Lung (tissue), 12 donors: Measurements from ENCODE around the gene CEP68. TPM values are rescaled to one million over a fixed set of nuclear protein-coding genes. Genes with fewer than 3 reads are reported as not detected.
"Not testable (repeated sequence)": the region's sequence is repeated elsewhere in the genome, so short reads cannot be mapped to it uniquely, and the experiment has no call there.

Experiments used
- ATAC-seq: fragments of 200-7000 bp; cut with Tn5 transposase; one replicate; pipeline ENCODE4 v1.9.1; 2020; ENCODE audit warnings: moderate number of reproducible peaks; ENCODE audit not compliant: insufficient read depth, low FRiP score
- DNase-seq, 3 donors: peaks; one replicate each; pipeline ENCODE4 v3.0.0-alpha.2; 2013 to 2017
- H3K27ac ChIP-seq, 2 donors: one replicate each; pipeline ENCODE4 v1.5.1; 2013; ENCODE audit warnings: mild to moderate bottlenecking in 2 of 2, moderate library complexity in 2 of 2, control low read depth in 1 of 2, inconsistent platforms in 1 of 2, low read depth in 1 of 2, low read length in 1 of 2
- H3K27me3 ChIP-seq, 3 donors: one replicate each; pipeline ENCODE4 v1.5.1; 2013; ENCODE audit warnings: low read length in 2 of 3; ENCODE audit not compliant: control insufficient read depth in 3 of 3, insufficient read depth in 3 of 3
- H3K36me3 ChIP-seq, 4 donors: one replicate each; pipeline ENCODE4 v1.5.1; 2013; ENCODE audit warnings: low read length in 4 of 4, mild to moderate bottlenecking in 1 of 4, moderate library complexity in 1 of 4; ENCODE audit not compliant: control insufficient read depth in 4 of 4, insufficient read depth in 4 of 4
- H3K4me1 ChIP-seq, 5 donors: one replicate each; pipeline ENCODE4 v1.5.1; 2013; ENCODE audit warnings: low read length in 5 of 5, mild to moderate bottlenecking in 2 of 5, moderate library complexity in 1 of 5; ENCODE audit not compliant: control insufficient read depth in 5 of 5, insufficient read depth in 5 of 5
- H3K4me3 ChIP-seq: one replicate; pipeline ENCODE4 v1.5.1; 2013; ENCODE audit warnings: mild to moderate bottlenecking, control low read depth, moderate library complexity
- H3K9ac ChIP-seq, 2 donors: one replicate each; pipeline ENCODE4 v1.5.1; 2013; ENCODE audit warnings: low read length in 2 of 2, control low read depth in 1 of 2; ENCODE audit not compliant: insufficient read depth in 1 of 2
- H3K9me3 ChIP-seq, 4 donors: one replicate each; pipeline ENCODE4 v1.5.1; 2013; ENCODE audit warnings: low read length in 3 of 4, mild to moderate bottlenecking in 1 of 4, moderate library complexity in 1 of 4; ENCODE audit not compliant: control insufficient read depth in 4 of 4, insufficient read depth in 3 of 4
- CTCF ChIP-seq: IDR thresholded peaks from 2 replicates; pipeline ENCODE4 v1.5.1; 2012; ENCODE audit warnings: mild to moderate bottlenecking; ENCODE audit errors: control extremely low read depth, extremely low read depth
- WGBS, 2 donors: extraction: QIAGEN DNeasy Blood & Tissue Kit; methylation state at CpG; one replicate each; pipeline ENCODE4 v1.1.7; 2013; 5-methylcytosine and 5-hydroxymethylcytosine counted together
- polyA plus RNA-seq, 2 donors: library from polyadenylated mRNA; stranded (reverse); fragments of 200-250 nt; gene quantifications; one replicate each; pipeline ENCODE4 v1.2.1, GENCODE V29; 2013
- total RNA-seq, 2 donors: library from RNA; depleted of rRNA in 1 of 2; stranded (reverse); fragments of >200 nt in 1 of 2; gene quantifications; one replicate each; pipeline ENCODE4 v1.2.1, GENCODE V29; 2014 to 2021
- donor health status: control.
- donor health status: control.
- donor health status: Bipolar disorder and iron deficiency.
- donor health status: healthy.
- donor health status: DM: yes; HTN: yes; CAD: no.

The CEP68 gene
- total and polyA plus RNA-seq, 4 donors, result 3.5 to 28.9 (median 8.8) TPM

GRCh38 chr2:65114921-65115320, 58.7 kb downstream of the CEP68 start:
- H3K27me3 ChIP-seq, result no peaks in the 10 kb centered on the region
- no peak for DNase-seq
- no peak for TF ChIP-seq CTCF
- H3K4me1 ChIP-seq, result peaks cover 0 to 23% (median 3%) of the 10 kb centered on the region in 5 donors
- no peak overlapping the region for H3K27ac ChIP-seq
- H3K36me3 ChIP-seq, result no peaks in the 10 kb centered on the region
- no peak overlapping the region for H3K9ac ChIP-seq
- no peaks in the 10 kb centered on the region for H3K9me3 ChIP-seq
- ATAC-seq, result no peak
- no peak overlapping the region for H3K4me3 ChIP-seq

DNA sequence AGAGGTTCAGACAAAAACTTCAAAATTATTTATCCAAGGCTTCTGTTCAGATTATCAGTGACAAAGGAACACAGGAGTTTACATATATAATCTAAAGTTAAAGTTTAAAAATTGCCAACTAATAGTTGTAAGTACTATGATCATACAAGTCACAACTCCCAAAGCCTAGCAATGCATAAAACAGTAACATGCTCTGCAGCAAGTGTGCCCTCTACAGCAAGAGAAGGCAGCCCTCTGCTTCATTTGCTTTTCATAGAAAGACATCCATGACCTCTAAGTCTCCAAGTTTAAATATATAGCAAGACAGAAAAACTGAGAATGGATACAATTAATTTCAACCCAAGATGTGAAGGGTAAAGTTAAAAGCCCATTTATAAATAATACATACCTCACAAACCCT, 60.4 kb downstream of the CEP68 start:
- no peak overlapping the region for H3K27ac ChIP-seq

GRCh38 chr2:65120990-65121693, 64.9 kb downstream of the CEP68 start:
- Histone ChIP-seq H3K4me1 (peaks cover 0 to 34% (median 7%) of the 10 kb centered on the region in 5 donors), H3K27me3 (no peaks in the 10 kb centered on the region), H3K9ac (no peak overlapping the region), H3K36me3 (no peaks in the 10 kb centered on the region), H3K4me3 (no peak overlapping the region), H3K9me3 (no peaks in the 10 kb centered on the region), H3K27ac (no peak overlapping the region)
- no peak for DNase-seq
- no peak for TF ChIP-seq CTCF
- no peak for ATAC-seq
- WGBS, 2 donors, result 75 to 88% methylated on average over 5 of the region's 5 CpGs

More for the DNA sequence above, 60.4 kb downstream of the CEP68 start:
- DNase-seq (no peak), ATAC-seq (no peak)
- H3K27me3 ChIP-seq, result no peaks in the 10 kb centered on the region
- no peaks in the 10 kb centered on the region for H3K36me3 ChIP-seq
- no peak for TF ChIP-seq CTCF
- no peaks in the 10 kb centered on the region for H3K9me3 ChIP-seq
- no peak overlapping the region for H3K4me3 ChIP-seq
- H3K4me1 ChIP-seq, result peaks cover 0 to 30% (median 5%) of the 10 kb centered on the region in 5 donors
- H3K9ac ChIP-seq, result no peak overlapping the region

- 75 to 87% methylated on average over 7 of the region's 7 CpGs for WGBS, 2 donors
- TF ChIP-seq CTCF, result no peak
Observed at GRCh38 chr2:65122313-65122712, 66.1 kb downstream of the CEP68 start.

GRCh38 chr2:65125457-65125856, 69.2 kb downstream of the CEP68 start:
- not testable (repeated sequence) for DNase-seq, H3K27ac ChIP-seq, H3K36me3 ChIP-seq

More at GRCh38 chr2:65122313-65122712, 66.1 kb downstream of the CEP68 start:
- Histone ChIP-seq H3K9ac (no peak overlapping the region), H3K4me3 (no peak overlapping the region), H3K36me3 (no peaks in the 10 kb centered on the region), H3K27me3 (no peaks in the 10 kb centered on the region), H3K4me1 (peaks cover 2 to 32% (median 17%) of the 10 kb centered on the region in 5 donors), H3K9me3 (no peaks in the 10 kb centered on the region), H3K27ac (no peak overlapping the region)
- ATAC-seq, result no peak
- DNase-seq, result no peak

More at GRCh38 chr2:65125457-65125856, 69.2 kb downstream of the CEP68 start:
- ATAC-seq, H3K4me3 ChIP-seq, H3K9me3 ChIP-seq, H3K27me3 ChIP-seq, H3K9ac ChIP-seq: not testable (repeated sequence)
- 63 to 72% methylated on average over 7 of the region's 7 CpGs for WGBS, 2 donors
- peaks cover 2 to 30% (median 17%) of the 10 kb centered on the region in 5 donors for H3K4me1 ChIP-seq
